T-helper 9 cell (primary cell): ENCODE results near the gene LRP1.

Source experiments
- DNase-seq: peaks from one replicate; pipeline ENCODE4 v3.0.0-alpha.2; 2020

LRP1 gene

DNA sequence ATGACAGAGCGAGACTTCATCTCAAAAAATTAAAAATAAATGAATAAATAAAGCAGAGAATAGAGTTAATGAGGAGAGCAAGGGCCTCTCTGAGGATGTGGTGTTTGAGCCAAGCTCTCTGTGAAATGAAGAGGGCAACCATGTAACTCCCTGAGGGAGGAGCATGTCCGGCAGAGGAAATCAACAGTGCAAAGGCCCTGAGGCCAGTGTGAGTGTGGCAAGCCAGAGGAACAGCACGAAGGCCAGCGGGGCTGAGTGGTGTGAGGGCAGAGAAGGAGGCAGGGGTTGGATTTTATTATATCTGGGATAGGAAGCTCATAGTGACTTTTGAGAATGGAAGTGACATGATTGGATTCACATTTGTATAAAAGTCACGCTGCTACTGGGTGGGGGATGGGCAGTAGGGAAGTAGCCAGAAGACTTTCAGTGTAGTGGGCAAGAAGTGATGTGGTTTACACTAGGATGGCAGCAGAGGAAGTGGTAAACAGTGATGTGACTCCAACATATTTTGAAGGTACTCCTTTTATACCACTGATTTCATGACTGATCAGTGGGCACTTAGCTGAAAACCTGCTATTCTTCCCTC is 29.4 kb downstream of the LRP1 start:
- DNase-seq = no peak

DNA sequence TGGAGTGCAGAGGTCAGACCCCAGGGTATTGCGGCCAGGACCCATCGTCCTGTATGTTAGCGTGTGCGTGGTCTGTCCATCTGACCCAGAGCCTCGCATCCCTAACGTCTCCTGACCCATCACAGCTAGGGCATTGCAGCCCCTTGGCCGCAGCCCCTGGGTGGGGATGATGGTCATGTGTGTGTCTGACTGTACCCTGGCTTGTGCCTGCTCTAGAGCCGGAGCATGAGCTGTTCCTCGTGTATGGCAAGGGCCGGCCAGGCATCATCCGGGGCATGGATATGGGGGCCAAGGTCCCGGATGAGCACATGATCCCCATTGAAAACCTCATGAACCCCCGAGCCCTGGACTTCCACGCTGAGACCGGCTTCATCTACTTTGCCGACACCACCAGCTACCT is 29.9 kb downstream of the LRP1 start:
- no peak for DNase-seq

DNA sequence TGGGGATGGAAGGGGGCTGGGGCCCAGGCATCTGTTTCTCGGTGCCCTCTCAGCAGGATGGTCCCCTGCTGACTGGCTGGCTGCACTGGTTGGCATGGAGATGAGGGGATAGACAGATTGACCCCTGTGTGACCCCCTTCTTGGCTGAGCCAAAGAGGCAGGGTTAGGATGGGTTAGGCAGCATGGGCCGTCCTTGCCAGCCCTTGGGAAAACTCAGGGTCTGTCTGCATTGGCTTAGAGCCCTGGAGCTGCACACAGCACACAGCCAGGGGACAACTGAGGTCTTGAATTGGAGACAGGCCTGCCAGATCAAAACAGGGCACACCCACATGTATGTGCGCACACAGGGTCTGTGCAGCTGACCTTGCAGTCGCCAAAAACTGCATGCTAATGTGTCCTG is 30.4 kb downstream of the LRP1 start:
- no peak for DNase-seq

DNA sequence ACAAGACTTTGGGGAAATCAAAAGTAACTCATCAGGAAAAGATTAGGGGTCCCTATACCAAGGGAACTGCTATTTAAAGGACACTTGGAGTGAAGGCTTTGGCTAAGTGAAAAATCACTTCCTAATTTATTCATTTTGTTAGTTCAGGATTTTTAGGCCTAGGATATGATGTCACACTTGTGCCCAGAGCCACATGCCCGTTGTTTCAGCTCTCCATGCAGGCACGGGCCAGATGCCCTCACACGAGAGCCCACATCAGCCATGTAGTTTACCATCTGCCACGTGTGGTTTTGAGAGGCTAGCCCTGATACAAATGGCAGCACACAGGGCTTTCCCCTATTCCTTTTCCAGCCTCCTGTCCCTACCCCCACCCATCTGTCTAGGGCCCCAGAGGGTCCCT is 31.0 kb downstream of the LRP1 start:
- DNase-seq = no peak

DNA sequence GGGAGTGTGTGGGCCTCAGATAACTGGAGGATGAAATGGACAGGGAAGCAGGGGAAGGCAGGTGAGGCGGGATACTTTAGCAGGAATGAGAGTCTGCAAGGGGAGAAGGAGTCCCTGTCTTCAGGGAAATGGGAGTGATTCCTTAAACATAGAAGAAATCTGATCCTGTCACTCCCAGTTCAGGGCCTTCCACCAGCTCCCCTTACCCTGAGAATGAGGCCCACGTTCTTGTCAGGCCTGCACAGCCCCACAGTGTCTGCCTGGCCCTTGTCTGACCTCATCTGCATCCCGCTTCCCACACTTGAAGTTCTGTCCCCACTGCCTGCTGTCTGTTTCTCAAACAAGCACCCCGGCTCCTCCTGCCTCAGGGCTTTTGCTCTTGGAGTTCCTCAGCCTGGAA is 31.8 kb downstream of the LRP1 start:
- DNase-seq = no peak

DNA sequence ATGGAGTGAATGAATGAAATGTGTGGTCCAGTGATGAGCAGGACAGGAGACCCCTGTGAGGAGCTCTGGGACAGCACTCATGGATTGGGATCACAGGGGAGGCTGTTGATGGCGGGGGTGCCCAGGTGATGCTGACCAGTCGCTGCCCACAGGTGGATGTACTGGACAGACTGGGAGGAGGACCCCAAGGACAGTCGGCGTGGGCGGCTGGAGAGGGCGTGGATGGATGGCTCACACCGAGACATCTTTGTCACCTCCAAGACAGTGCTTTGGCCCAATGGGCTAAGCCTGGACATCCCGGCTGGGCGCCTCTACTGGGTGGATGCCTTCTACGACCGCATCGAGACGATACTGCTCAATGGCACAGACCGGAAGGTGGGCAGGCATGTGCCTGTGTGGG is 32.5 kb downstream of the LRP1 start:
- no peak for DNase-seq

DNA sequence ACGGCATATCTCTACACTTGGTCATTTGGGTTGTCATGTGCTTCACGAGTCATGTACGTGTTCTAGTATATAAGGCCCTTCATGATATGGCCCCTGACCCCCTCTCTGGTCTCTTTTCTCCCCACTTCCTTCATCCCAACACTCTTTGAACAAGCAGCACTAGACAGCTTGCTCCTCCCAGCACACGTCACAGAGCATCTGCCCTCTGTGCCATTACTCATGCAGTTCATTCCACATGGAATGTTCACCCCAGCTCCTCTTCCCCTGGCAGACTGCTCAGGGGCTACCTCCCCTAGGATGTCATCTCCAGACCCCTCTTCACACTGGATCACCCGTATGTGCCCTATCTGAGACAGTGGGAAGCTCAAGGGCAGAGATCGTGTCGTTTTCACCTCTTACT is 33.2 kb downstream of the LRP1 start:
- DNase-seq = no peak

DNA sequence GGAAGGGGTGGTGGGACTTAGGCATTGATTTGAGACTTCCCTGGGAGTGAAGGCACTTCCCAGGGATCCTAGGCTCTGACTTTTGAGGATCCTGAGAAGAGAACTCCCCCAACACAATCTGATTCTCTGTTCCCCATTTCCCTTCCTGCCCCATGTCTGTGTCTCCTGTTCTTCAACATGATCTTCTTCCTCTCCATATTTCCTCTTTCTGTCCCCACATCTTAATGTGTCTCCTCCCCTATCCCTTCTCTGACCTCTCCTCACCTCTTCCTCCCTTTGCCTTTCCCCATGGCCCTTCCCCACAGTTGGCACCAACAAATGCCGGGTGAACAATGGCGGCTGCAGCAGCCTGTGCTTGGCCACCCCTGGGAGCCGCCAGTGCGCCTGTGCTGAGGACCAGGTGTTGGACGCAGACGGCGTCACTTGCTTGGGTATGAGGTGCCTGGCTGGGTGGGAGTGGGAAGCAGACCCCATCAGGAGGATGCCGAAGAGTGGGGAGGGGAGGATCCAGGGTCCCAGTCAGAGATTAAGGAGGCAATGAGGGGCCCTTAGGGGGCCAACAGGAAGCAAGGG is 34.4 kb downstream of the LRP1 start:
- DNase-seq = no peak

DNA sequence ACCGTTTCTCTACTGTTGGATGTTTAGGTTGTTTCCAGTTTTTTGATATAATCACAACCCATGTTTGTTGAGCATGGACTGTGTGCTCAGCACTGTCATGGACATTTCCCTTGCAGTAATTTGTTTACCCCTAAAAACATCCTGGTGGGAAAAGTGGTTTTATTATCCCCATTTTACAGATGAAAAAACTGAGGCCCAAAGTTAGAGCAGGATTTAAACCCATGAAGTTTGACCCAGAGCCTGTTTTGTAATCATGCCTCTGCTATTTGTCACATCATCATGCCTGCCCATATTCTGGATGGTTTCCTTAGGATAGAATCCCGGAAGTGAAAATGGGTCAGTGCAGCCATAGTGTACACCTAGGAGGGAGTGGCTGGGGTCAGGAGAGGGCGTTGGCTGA is 36.2 kb downstream of the LRP1 start:
- DNase-seq = no peak

DNA sequence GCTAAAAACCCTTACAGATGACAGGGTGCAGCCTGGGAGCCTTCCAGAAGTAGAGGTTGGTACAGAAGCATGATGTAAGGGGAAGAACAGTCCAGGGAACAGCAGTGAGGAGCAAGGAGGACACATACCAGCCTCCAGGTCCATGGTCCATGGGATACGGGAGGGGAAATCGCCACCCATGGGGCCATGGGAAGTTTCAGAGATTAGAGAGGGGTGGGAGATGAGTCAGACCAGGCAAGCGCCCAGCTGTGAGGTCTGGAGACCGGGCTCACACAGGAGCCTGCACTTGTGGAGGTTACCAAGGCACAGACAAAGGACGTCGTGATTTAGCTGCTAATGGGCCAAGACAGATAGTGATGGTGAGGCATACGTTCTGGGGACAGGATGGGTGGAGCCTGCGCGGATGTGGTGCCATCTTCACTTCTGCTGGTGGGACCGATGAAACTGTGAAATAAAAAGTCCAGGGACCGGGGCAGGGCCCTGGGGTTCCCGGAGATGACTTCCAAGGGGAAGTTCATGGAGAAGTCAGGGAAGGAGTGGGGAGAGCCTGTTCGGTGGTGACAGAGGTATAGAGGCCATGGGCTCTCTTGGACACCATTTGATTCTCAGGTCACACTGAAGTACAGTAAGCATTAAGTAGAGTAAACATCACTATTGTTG is 36.8 kb downstream of the LRP1 start:
- DNase-seq = no peak

DNA sequence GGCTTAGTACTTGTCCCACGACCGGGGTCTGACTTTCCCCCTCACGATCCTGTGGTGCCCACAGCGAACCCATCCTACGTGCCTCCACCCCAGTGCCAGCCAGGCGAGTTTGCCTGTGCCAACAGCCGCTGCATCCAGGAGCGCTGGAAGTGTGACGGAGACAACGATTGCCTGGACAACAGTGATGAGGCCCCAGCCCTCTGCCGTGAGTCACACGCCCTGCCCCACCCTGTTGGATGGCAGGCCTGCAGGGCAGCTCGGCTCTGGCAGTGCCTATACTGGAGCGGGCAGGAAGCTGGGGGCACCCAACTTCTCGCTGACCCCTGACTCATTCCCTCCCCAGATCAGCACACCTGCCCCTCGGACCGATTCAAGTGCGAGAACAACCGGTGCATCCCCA is 37.5 kb downstream of the LRP1 start:
- DNase-seq = no peak

DNA sequence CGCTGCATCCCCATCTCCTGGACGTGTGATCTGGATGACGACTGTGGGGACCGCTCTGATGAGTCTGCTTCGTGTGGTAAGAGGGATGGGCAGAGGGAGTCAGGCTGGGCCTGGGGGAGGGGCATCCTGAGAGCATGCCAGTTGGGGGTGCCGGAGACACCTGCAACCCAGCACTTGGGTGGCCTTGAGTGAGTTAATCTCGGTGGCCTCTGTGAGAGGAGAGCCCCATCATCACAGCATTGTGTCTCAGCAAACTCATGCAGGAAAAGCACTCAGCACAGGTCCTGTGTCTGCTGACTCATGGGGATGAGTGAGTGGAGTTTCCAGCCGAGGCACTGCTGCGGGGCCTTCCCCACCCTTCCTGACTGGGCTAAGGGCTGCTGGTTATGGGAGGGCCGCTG is 38.7 kb downstream of the LRP1 start:
- DNase-seq = no peak

DNA sequence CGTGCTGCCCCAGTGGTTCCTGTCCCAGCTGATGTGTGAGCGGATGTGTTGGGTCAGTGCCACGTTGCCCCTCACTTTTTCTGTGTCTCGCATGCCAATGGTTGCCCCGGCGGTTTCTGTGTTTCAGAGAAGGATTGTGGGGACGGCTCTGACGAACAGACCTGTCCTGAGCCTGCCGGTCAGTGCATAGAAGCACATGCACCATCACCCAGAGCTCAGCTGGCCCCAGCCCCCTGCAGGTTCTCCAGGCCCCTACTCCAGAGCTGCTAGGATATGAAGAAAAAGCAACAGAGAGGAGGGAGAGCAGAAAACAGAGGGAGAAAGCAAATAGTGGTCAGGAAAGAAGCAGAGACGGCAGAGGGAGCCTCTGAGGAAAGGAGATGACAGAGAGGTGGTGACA is 39.8 kb downstream of the LRP1 start:
- DNase-seq = no peak

DNA sequence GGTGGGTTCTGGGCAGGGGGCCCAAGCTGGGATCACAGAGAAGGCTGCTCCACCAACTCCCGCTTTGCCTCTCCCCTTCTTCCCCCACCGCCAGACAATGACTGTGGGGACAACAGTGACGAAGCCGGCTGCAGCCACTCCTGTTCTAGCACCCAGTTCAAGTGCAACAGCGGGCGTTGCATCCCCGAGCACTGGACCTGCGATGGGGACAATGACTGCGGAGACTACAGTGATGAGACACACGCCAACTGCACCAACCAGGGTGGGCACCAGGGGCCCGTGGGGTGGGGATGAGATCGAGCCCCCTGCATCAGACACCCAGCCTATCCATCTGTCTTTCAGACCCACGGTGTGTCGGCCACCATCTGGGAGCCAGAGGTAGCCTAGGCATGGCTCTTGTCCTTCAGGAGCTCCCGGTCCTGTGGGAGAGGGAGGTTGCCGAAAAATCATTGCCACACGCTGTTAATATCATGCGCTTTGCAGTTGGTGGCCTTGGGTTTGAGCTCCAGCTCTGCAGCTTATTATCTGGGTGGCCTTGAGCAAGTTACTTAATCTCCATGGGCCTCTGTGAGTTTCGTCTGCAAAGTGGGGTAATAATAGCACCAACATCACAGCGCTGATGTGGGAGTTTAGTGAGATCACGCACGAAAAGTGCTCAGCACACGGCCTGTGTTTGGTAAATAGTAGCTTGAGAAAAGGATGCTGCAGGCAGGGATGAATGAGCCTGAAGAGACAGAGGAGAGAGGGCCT is 40.9 kb downstream of the LRP1 start:
- no peak for DNase-seq

DNA sequence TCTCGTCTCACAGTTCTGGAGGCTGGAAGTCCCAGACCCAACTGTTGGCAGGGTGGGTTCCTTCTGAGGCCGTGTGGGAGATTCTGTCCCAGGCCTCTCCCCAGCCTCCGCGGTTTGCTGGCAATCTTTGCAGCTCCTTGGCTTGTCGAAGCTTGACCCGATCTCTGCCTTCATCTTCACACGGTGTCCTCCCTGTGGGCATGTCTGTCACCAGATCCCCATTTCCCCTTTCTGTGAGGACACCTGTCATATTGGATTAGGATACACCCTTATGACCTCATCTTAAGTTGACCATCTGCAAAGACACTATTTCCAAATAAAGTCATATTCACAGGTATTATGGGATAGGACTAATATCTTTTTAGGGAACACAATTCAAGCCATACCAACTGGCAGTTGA is 41.7 kb downstream of the LRP1 start:
- DNase-seq = no peak

DNA sequence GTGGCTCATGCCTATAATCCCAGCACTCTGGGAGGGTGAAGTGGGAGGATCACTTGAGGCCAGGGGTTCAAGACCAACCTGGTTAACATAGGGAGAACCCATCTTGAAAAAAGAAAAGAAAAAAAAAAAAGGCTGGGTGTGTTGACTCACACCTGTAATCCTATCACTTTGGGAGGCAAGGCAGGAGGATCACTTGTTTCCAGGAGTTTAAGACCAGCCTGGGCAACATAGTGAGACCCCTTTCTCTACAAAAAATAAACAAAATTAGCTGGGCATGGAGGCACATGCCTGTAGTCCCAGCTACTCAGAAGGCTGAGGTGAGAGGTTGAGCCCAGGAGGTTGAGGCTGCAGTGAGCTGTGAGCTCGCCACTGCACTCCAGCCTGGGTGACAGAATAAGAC is 42.1 kb downstream of the LRP1 start:
- no peak for DNase-seq

DNA sequence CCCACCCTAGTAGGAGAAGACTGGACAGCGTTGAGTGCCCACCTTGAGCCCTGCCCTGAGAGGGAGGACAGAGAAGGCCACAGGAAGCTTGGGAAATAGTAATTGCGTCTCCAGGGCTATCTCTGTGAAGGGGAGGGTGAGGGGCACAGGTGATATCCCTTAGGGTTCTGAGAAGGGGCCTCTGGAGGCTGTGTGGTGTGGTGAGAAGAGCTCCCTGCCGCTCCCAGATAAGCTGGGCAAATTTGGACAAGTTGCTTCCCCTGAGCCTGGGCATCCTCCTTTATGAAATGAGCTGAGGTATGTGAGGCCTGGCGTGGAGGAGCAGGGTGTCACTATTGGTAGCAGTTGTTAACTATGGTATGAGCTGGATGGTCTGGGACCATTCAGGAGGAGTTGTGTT is 42.6 kb downstream of the LRP1 start:
- no peak for DNase-seq

DNA sequence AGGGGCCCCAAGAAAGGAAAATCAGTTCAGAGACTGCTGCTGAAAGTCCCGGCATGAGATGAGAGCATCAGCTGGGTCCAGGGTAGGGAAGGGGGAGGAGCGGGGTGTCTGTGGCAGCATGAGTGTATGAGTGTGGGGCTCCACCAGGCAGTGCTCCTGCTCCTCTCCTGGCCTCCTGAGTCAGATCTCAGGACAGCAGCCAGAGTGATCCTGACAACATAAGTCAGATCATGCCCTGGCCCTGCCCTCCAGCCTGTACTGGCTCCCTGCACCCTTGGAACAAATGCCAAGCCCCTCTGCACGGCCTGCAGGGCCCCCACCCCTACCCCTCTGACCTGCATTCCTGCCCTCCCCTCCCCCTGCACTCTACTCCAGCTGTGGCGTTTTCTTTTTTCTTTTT is 43.4 kb downstream of the LRP1 start:
- DNase-seq = no peak

DNA sequence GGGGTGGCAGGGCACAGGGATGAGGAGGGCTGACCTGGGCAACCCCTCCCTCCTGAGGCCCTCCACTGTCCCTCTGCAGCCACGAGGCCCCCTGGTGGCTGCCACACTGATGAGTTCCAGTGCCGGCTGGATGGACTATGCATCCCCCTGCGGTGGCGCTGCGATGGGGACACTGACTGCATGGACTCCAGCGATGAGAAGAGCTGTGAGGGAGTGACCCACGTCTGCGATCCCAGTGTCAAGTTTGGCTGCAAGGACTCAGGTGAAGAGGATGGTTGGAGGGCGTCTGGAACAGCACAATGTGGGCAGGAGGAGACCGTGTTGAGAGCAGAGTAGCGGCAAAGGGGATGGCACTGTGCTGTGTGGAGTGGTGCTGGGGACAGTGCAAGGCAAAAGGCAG is 44.8 kb downstream of the LRP1 start:
- DNase-seq = no peak

DNA sequence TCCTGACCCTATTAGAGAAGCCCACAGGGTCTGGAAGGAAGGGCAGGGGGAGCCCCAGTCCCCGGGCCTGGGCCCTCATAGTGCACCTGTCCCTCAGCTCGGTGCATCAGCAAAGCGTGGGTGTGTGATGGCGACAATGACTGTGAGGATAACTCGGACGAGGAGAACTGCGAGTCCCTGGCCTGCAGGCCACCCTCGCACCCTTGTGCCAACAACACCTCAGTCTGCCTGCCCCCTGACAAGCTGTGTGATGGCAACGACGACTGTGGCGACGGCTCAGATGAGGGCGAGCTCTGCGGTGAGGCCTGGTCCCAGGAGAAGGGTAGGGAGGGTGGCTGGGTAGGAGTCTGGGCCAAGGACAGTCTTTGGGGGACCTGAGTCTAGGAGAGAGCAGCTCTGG is 45.4 kb downstream of the LRP1 start:
- no peak for DNase-seq

DNA sequence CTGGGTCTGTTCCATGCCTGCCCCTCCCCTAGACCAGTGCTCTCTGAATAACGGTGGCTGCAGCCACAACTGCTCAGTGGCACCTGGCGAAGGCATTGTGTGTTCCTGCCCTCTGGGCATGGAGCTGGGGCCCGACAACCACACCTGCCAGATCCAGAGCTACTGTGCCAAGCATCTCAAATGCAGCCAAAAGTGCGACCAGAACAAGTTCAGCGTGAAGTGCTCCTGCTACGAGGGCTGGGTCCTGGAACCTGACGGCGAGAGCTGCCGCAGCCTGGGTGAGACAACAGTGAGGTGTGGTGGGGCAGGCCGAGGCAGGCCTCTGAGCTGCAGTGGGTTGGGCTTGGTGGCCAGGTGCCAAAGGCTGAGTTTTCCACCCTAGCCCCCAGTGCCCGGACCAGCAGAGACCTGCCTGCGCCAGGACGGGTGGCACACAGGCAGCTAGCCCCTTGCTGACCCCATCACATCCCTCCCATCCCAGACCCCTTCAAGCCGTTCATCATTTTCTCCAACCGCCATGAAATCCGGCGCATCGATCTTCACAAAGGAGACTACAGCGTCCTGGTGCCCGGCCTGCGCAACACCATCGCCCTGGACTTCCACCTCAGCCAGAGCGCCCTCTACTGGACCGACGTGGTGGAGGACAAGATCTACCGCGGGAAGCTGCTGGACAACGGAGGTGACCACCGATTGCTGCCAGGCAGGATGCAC is 47.3 kb downstream of the LRP1 start:
- DNase-seq = peak; percentile 48

DNA sequence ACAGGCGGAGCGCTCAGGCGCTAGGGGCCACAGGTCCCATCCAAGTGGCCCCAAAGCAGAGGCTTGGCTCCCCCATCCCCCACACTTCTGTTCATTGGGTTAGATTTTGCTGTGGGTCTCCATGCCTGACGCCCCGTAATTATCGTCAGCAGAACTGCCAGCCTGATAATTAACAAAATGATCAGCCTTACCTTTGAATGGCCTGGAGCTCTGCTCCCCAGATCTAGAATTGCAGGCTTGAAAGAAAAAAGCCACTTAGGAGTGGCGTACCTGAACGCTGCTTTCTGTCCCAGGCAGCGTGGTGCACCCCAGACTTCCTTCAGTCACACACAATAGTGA is 47.8 kb downstream of the LRP1 start:
- no peak for DNase-seq

DNA sequence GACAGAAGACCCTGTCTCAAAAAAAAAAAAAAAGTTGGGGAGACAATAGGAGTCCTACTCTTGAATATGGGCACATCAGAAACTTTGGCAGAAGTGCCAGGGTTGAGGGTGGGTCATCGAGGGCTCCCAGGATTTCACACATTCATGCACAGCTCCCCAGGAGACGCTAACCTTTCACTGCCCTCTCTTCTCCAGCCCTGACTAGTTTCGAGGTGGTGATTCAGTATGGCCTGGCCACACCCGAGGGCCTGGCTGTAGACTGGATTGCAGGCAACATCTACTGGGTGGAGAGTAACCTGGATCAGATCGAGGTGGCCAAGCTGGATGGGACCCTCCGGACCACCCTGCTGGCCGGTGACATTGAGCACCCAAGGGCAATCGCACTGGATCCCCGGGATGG is 48.6 kb downstream of the LRP1 start:
- no peak for DNase-seq

DNA sequence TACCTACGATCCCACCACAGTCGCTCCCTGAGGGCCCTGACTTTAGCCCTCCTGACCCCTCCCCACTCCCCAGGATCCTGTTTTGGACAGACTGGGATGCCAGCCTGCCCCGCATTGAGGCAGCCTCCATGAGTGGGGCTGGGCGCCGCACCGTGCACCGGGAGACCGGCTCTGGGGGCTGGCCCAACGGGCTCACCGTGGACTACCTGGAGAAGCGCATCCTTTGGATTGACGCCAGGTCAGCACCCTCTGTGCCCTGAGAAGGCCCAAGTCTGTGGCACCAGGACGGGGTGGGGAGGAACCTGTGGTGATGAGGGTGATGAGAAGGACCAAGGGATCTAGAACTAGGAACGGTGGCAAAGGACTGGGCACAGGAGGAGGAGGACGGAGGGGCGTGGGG is 49.1 kb downstream of the LRP1 start:
- no peak for DNase-seq
